ENCODE data around the gene TAF1A. TPM values are rescaled to one million over a fixed set of nuclear protein-coding genes. Genes with fewer than 3 reads are reported as not detected.

The TAF1A gene
- total and polyA plus RNA-seq, 2 of the 8 experiments (the other 6 are each of a cell fraction or from before 2014, with no cell fraction given) = 3.3 to 16.7 TPM

GRCh38 chr1:222632749-222633148 lies 43.0 kb upstream of the TAF1A start:
- H4K8ac ChIP-seq (ENCODE audit: extremely low read depth, insufficient read depth, low read length) = no peak overlapping the region
- H3K4me3 ChIP-seq (ENCODE audit: extremely low read depth in 1 of 4, insufficient read depth in 2 of 4, low read depth in 3 of 4, low read length in 4 of 4) = no peak overlapping the region
- no peak overlapping the region for H2BK12ac ChIP-seq (ENCODE audit: low read depth, low read length)
- H3K79me1 ChIP-seq (ENCODE audit: low read depth, low read length) = no peaks in the 10 kb centered on the region
- no peak overlapping the region for H3K23ac ChIP-seq (ENCODE audit: insufficient read length)
- H4K20me1 ChIP-seq (replicated peaks in 1 of 2; ENCODE audit: control insufficient read depth in 1 of 2, insufficient read depth in 2 of 2, low read length in 2 of 2) = peaks cover 0 to 2% of the 10 kb centered on the region in 2 experiments
- H2BK15ac ChIP-seq (ENCODE audit: low read length) = no peak overlapping the region
- no peak overlapping the region for H4K91ac ChIP-seq (replicated peaks; ENCODE audit: insufficient read length, low read length)
- POLR2A ChIA-PET (ENCODE audit: partially characterized antibody) = no interaction called here
- H2AFZ ChIP-seq (ENCODE audit: low read length) = no peak overlapping the region
- no peak overlapping the region for H3K27ac ChIP-seq (ENCODE audit: low read depth, low read length)
- no peak overlapping the region for H3K14ac ChIP-seq (ENCODE audit: insufficient read length)
- no peak overlapping the region for H3K56ac ChIP-seq (replicated peaks; ENCODE audit: insufficient read length, low read depth, low read length)
- H2BK20ac ChIP-seq (ENCODE audit: low read length) = no peak overlapping the region
- H3K23me2 ChIP-seq (ENCODE audit: low read depth, low read length) = no peaks in the 10 kb centered on the region
- no peak overlapping the region for H3K18ac ChIP-seq (ENCODE audit: extremely low read depth, low read length)
- H2AK5ac ChIP-seq (ENCODE audit: low read depth, low read length) = no peak overlapping the region
- WGBS, 2 experiments (ENCODE audit: extremely low coverage in 1 of 2, insufficient coverage in 1 of 2, insufficient read length in 1 of 2, insufficient replicate concordance in 2 of 2, low coverage in 1 of 2, low lambda C conversion rate in 2 of 2, missing lambda C conversion rate in 1 of 2) = 95% methylated on average over 2 of the region's 2 CpGs; no CpG with 5 or more reads in 1 of the 2 experiments
- H2BK5ac ChIP-seq (ENCODE audit: low read depth, low read length) = no peak overlapping the region
- H3K79me2 ChIP-seq (ENCODE audit: control insufficient read depth in 1 of 2, insufficient read depth in 2 of 2, low read length in 2 of 2) = no peaks in the 10 kb centered on the region; a peak in 1 of 4 replicates
- FAIRE-seq (no peak), DNase-seq (ENCODE audit: low read depth in 1 of 2, low spot score in 2 of 2) (no peak)
- H2BK120ac ChIP-seq (replicated peaks; ENCODE audit: low read depth, low read length) = no peak overlapping the region
- H3K9me3 ChIP-seq (ENCODE audit: insufficient read depth in 2 of 2, low read depth in 1 of 2, low read length in 1 of 2) = no peaks in the 10 kb centered on the region
- CTCF ChIA-PET (ENCODE audit: partially characterized antibody) = interaction anchor here (2.4 kb wide), 1 partner anchor 13 kb away, joined by 19 read pairs; no protein-coding TSS in a partner anchor
- no peaks in the 10 kb centered on the region for H3K27me3 ChIP-seq (replicated peaks in 1 of 4; ENCODE audit: control insufficient read depth in 3 of 4, extremely low read depth in 1 of 4, insufficient read depth in 3 of 4, low read length in 3 of 4)
- no peak overlapping the region for H3K4me2 ChIP-seq (ENCODE audit: insufficient read depth in 1 of 2, low read depth in 2 of 2, low read length in 2 of 2)
- no peak overlapping the region for H3K4ac ChIP-seq (replicated peaks; ENCODE audit: insufficient read length, low read depth, low read length)
- no peak overlapping the region for H3K9ac ChIP-seq (replicated peaks in 1 of 4; ENCODE audit: extremely low read depth in 1 of 4, low read depth in 3 of 4, low read length in 3 of 4)
- no peaks in the 10 kb centered on the region for H3K4me1 ChIP-seq (replicated peaks in 1 of 4; ENCODE audit: control insufficient read depth in 3 of 4, insufficient read depth in 4 of 4, low read length in 3 of 4)
- no peak overlapping the region for H4K5ac ChIP-seq (ENCODE audit: insufficient read length, low read depth, low read length)
- peaks cover 22 to 52% (median 42%) of the 10 kb centered on the region in 4 experiments for H3K36me3 ChIP-seq (ENCODE audit: control insufficient read depth in 2 of 4, insufficient read depth in 4 of 4, low read length in 3 of 4)
- TF ChIP-seq KDM4A (IDR thresholded peaks at IDR 0.05; ENCODE audit: low read depth, low read length, severe bottlenecking) (no peak), KDM5A (IDR thresholded peaks at IDR 0.05; ENCODE audit: low read length) (no peak), USF2 (IDR thresholded peaks at IDR 0.05; ENCODE audit: low read length) (no peak), POLR2AphosphoS5 (IDR thresholded peaks at IDR 0.05; ENCODE audit: low read depth, low read length) (no peak), GABPA (IDR thresholded peaks at IDR 0.05; ENCODE audit: borderline replicate concordance, insufficient read depth, low read length) (no peak)
